OCI-LY1 (cell line): Measurements from ENCODE around the gene RASL12.

Source experiments
- H2AFZ ChIP-seq: fragments of 200-600 bp; sonication (generic), shearing (Covaris generic); 2 replicates; pipeline ENCODE4 v1.6.0; 2014; ENCODE audit warnings: antibody characterized with exemption, mild to moderate bottlenecking, low read length
- H3F3A ChIP-seq: fragments of 200-600 bp; sonication (generic), shearing (Covaris generic); 2 replicates; pipeline ENCODE4 v1.6.0; 2014; ENCODE audit warnings: mild to moderate bottlenecking, antibody characterized with exemption, low read length, moderate library complexity; ENCODE audit not compliant: insufficient read depth
- H3K27ac ChIP-seq: fragments of 200-600 bp; sonication (generic); 2 replicates; pipeline ENCODE4 v1.5.1; 2014; ENCODE audit warnings: low read length, mixed run types, mild to moderate bottlenecking, low read depth; ENCODE audit not compliant: poor library complexity, severe bottlenecking
- H3K27me3 ChIP-seq: fragments of 200-600 bp; sonication (generic); 2 replicates; pipeline ENCODE4 v1.6.0; 2014; ENCODE audit warnings: antibody characterized with exemption, mild to moderate bottlenecking, low read length, moderate library complexity; ENCODE audit not compliant: insufficient read depth
- H3K36me3 ChIP-seq: fragments of 200-600 bp; sonication (generic); 2 replicates; pipeline ENCODE4 v1.6.1; 2014; ENCODE audit warnings: mild to moderate bottlenecking, antibody characterized with exemption, low read length, moderate library complexity, mixed read lengths; ENCODE audit not compliant: insufficient read depth
- H3K4me1 ChIP-seq: fragments of 200-600 bp; sonication (generic); 2 replicates; pipeline ENCODE4 v1.5.1; 2014; ENCODE audit warnings: mild to moderate bottlenecking, low read length, moderate library complexity; ENCODE audit not compliant: insufficient read depth, severe bottlenecking
- H3K4me2 ChIP-seq: fragments of 200-600 bp; sonication (generic), shearing (Covaris generic); 2 replicates; pipeline ENCODE4 v1.6.1; 2014; ENCODE audit warnings: low read length
- H3K4me3 ChIP-seq: fragments of 200-600 bp; sonication (generic); 2 replicates; pipeline ENCODE4 v1.5.1; 2014; ENCODE audit warnings: low read length, low read depth, mild to moderate bottlenecking, mixed read lengths; ENCODE audit not compliant: poor library complexity, severe bottlenecking
- H3K79me2 ChIP-seq: fragments of 200-600 bp; shearing (Covaris generic); 2 replicates; pipeline ENCODE4 v1.6.1; 2016; ENCODE audit warnings: mixed run types, low read length, mixed read lengths; ENCODE audit not compliant: insufficient read depth
- H3K9ac ChIP-seq: fragments of 200-600 bp; sonication (generic), shearing (Covaris generic); 2 replicates; pipeline ENCODE4 v1.6.1; 2014; ENCODE audit warnings: mild to moderate bottlenecking, low read length, mixed read lengths
- H3K9me2 ChIP-seq: fragments of 200-600 bp; sonication (generic), shearing (Covaris generic); 2 replicates; pipeline ENCODE4 v1.6.1; 2014; ENCODE audit warnings: low read depth, mild to moderate bottlenecking, low read length, mixed read lengths
- H3K9me3 ChIP-seq: fragments of 200-600 bp; shearing (Covaris generic); 2 replicates; pipeline ENCODE4 v1.6.1; 2014; ENCODE audit warnings: low read length, mixed read lengths
- H4K20me1 ChIP-seq: fragments of 200-600 bp; sonication (generic), shearing (Covaris generic); 2 replicates; pipeline ENCODE4 v1.6.0; 2016; ENCODE audit warnings: mild to moderate bottlenecking, low read length; ENCODE audit not compliant: insufficient read depth
- EZH2 ChIP-seq: fragments of 200-600 bp; sonication (generic), shearing (Covaris generic); IDR thresholded peaks from 2 replicates; pipeline ENCODE4 v1.8.0; 2017; ENCODE audit warnings: borderline replicate concordance, mixed run types, mild to moderate bottlenecking, antibody characterized with exemption, low read length, moderate library complexity, mixed read lengths
- TF ChIP-seq, protein P1 (sequence below): fragments of 200-600 bp; sonication (generic), shearing (Covaris generic); IDR thresholded peaks from 2 replicates; pipeline ENCODE4 v1.5.1; 2017; ENCODE audit warnings: mild to moderate bottlenecking, antibody characterized with exemption, low read length, moderate library complexity, mixed read lengths

The RASL12 gene

DNA sequence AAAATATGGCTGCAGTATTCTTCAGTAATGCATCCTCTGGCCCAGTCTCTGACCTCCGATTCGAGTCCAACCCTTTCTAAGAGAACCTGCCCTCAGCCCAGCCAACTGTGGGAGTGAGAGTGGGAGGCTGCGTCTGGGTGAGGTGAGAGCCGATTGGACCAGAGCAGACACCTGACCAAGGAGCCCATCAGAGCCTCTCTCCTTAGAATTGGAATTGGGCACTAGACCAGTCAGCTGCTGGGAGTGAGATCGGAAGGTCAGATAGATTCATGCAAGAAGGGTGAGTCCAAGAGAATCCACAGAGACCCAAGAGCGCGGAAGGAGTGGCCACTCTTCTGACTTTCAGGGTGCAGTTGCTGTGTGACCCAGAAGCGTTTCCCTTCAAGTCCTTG is 10.2 kb downstream of the RASL12 start:
- no peak for TF ChIP-seq EZH2
- TF ChIP-seq, protein P1, sequence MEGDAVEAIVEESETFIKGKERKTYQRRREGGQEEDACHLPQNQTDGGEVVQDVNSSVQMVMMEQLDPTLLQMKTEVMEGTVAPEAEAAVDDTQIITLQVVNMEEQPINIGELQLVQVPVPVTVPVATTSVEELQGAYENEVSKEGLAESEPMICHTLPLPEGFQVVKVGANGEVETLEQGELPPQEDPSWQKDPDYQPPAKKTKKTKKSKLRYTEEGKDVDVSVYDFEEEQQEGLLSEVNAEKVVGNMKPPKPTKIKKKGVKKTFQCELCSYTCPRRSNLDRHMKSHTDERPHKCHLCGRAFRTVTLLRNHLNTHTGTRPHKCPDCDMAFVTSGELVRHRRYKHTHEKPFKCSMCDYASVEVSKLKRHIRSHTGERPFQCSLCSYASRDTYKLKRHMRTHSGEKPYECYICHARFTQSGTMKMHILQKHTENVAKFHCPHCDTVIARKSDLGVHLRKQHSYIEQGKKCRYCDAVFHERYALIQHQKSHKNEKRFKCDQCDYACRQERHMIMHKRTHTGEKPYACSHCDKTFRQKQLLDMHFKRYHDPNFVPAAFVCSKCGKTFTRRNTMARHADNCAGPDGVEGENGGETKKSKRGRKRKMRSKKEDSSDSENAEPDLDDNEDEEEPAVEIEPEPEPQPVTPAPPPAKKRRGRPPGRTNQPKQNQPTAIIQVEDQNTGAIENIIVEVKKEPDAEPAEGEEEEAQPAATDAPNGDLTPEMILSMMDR, result no peak
- H3K4me2 ChIP-seq, result no peak overlapping the region

DNA sequence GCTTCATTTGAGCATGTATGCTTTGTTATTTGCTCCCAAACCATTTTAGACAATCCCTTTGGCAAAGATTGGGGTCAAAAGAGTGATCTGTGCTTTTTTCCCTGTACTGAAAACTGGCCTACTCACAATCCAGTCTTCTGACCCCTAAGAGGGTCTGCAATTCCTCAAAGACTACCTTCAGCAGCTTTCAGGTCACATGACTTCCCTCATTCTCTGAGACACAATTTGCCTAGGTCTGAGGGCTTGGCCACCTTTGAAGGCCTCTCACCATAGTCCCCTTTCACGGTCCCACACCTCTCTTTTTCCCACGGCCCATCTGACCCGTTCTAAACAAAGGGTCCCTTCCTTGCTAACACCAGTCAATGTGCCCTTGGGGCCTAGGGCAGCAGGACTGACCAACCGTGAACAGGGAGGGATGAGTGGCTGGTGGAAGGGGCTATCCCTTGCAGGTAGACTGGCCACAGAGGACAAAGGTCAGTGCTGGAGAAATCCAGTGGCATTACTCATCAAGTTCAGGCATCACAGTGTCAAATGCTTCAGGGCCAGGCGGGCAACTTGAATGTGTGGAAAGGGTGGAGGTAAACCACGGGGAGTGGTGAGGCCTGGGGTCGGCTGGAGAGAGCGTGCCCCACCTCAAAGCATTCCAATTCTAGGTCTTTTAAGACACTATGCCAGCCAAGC is 10.8 kb downstream of the RASL12 start:
- H3K4me3 ChIP-seq, result no peak overlapping the region
- no peak overlapping the region for H3K4me2 ChIP-seq
- H3F3A ChIP-seq, result no peaks in the 10 kb centered on the region
- no peaks in the 10 kb centered on the region for H3K4me1 ChIP-seq
- no peak overlapping the region for H3K27ac ChIP-seq
- no peaks in the 10 kb centered on the region for H3K79me2 ChIP-seq
- no peaks in the 10 kb centered on the region for H3K36me3 ChIP-seq
- H3K9me3 ChIP-seq, result no peaks in the 10 kb centered on the region
- H2AFZ ChIP-seq, result no peak overlapping the region
- H3K9me2 ChIP-seq, result no peaks in the 10 kb centered on the region
- H3K9ac ChIP-seq, result no peak overlapping the region
- H3K27me3 ChIP-seq, result no peaks in the 10 kb centered on the region
- H4K20me1 ChIP-seq, result no peaks in the 10 kb centered on the region
- TF ChIP-seq EZH2, result no peak

More for the DNA sequence above, 10.2 kb downstream of the RASL12 start:
- Histone ChIP-seq H3F3A (no peaks in the 10 kb centered on the region), H3K9me2 (no peaks in the 10 kb centered on the region), H3K9ac (no peak overlapping the region), H2AFZ (no peak overlapping the region), H4K20me1 (no peaks in the 10 kb centered on the region), H3K27me3 (no peaks in the 10 kb centered on the region), H3K36me3 (no peaks in the 10 kb centered on the region), H3K9me3 (no peaks in the 10 kb centered on the region), H3K27ac (no peak overlapping the region), H3K4me1 (no peaks in the 10 kb centered on the region), H3K4me3 (no peak overlapping the region), H3K79me2 (no peaks in the 10 kb centered on the region)

DNA sequence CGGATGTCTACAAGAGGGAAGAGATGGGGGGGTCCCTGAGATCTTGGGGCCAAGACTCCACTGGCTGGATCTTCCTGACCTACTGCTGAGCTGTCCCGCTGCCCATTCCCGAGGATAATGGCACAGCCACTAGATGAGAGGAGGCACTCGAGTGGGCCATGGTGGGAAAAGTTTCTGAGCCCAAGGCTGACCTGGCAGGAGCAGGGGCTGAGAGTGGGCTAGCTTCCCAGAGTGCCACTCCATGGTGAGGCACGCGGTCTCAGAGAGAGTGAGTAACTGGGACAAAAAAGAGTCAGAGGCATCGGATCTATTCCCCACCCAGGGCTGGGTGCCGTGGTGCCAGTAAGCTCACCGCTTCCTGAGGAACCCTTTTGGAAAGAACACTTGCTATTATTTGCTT is 11.7 kb downstream of the RASL12 start:
- Histone ChIP-seq H3K4me1 (no peaks in the 10 kb centered on the region), H3K79me2 (no peaks in the 10 kb centered on the region), H3K4me2 (no peak overlapping the region), H3K9me2 (no peaks in the 10 kb centered on the region), H3K27me3 (no peaks in the 10 kb centered on the region), H3K36me3 (no peaks in the 10 kb centered on the region), H3K4me3 (no peak overlapping the region), H3K27ac (no peak overlapping the region), H2AFZ (no peak overlapping the region), H3F3A (no peaks in the 10 kb centered on the region), H3K9me3 (no peaks in the 10 kb centered on the region), H4K20me1 (no peaks in the 10 kb centered on the region), H3K9ac (no peak overlapping the region)
- TF ChIP-seq, protein P1, result no peak
- TF ChIP-seq EZH2, result no peak
